PC-3 (cell line): ENCODE data around the gene PIP5K1C. TPM values are rescaled to one million over a fixed set of nuclear protein-coding genes. Genes with fewer than 3 reads are reported as not detected.

Experiments used
- ATAC-seq: fragments of 200-7000 bp; cut with Tn5 transposase; 2 replicates; pipeline ENCODE4 v1.9.1; 2020; ENCODE audit warnings: mild to moderate bottlenecking, moderate library complexity
- BruUV-seq: library from RNA; stranded (reverse); fragments of 400-500 nt; replicated peaks from 2 replicates; lab custom pipeline; 2021; lab: Mats Ljungman, UMichigan
- CTCF ChIA-PET: fragments of 300-600 bp; sonication (Branson Sonifier 250); formaldehyde crosslinking; loops from one replicate; lab custom pipeline; 2022; ENCODE audit warnings: antibody characterized with exemption; lab: Charles Lee
- POLR2A ChIA-PET: fragments of 300-600 bp; sonication (Branson Sonifier 250); formaldehyde crosslinking; loops from one replicate; lab custom pipeline; 2022; ENCODE audit warnings: antibody characterized with exemption; ENCODE audit not compliant: unreplicated experiment; lab: Charles Lee
- DNase-seq: peaks from one replicate; pipeline ENCODE4 v3.0.0-alpha.2; 2015
- H2AFZ ChIP-seq: fragments of 300-600 bp; sonication (generic); 2 replicates; pipeline ENCODE4 v1.6.0; 2016; ENCODE audit warnings: antibody characterized with exemption, low read length
- H3F3A ChIP-seq: fragments of 300-600 bp; sonication (generic); one replicate; pipeline ENCODE4 v1.6.0; 2017; ENCODE audit warnings: antibody characterized with exemption, low read length, control low read depth, mild to moderate bottlenecking; ENCODE audit not compliant: unreplicated experiment
- H3K27ac ChIP-seq: fragments of 300-600 bp; sonication (generic); 2 replicates; pipeline ENCODE4 v1.5.1; 2016; ENCODE audit warnings: mild to moderate bottlenecking, low read length
- H3K27me3 ChIP-seq: fragments of 300-600 bp; sonication (generic); 2 replicates; pipeline ENCODE4 v1.6.1; 2016; ENCODE audit warnings: low read length, mixed read lengths
- H3K36me3 ChIP-seq: fragments of 300-600 bp; sonication (generic); 2 replicates; pipeline ENCODE4 v1.6.1; 2016; ENCODE audit warnings: low read depth, mixed run types, low read length, mixed read lengths
- H3K4me1 ChIP-seq: fragments of 300-600 bp; sonication (generic); 2 replicates; pipeline ENCODE4 v1.5.1; 2016; ENCODE audit warnings: low read length; ENCODE audit not compliant: insufficient read depth
- H3K4me2 ChIP-seq: fragments of 300-600 bp; sonication (generic); 2 replicates; pipeline ENCODE4 v1.6.0; 2016; ENCODE audit warnings: low read length
- H3K4me3 ChIP-seq: fragments of 300-600 bp; sonication (generic); 2 replicates; pipeline ENCODE4 v1.5.1; 2016; ENCODE audit warnings: mild to moderate bottlenecking, low read length, mixed read lengths
- H3K79me2 ChIP-seq: fragments of 300-600 bp; sonication (generic); 2 replicates; pipeline ENCODE4 v1.6.1; 2017; ENCODE audit warnings: low read length, mixed read lengths
- H3K9ac ChIP-seq: fragments of 300-600 bp; sonication (generic); 2 replicates; pipeline ENCODE4 v1.6.0; 2016; ENCODE audit warnings: mild to moderate bottlenecking, low read length
- H3K9me2 ChIP-seq: fragments of 300-600 bp; sonication (generic); replicated peaks from 2 replicates; pipeline ENCODE4 v1.6.1; 2016; ENCODE audit warnings: mixed run types, low read length, mixed read lengths
- H3K9me3 ChIP-seq: fragments of 300-600 bp; sonication (generic); 2 replicates; pipeline ENCODE4 v1.6.1; 2016; ENCODE audit warnings: low read length, mixed read lengths
- H4K20me1 ChIP-seq: fragments of 300-600 bp; sonication (generic); 2 replicates; pipeline ENCODE4 v1.6.1; 2016; ENCODE audit warnings: low read length, mixed read lengths
- CTCF ChIP-seq: fragments of 300-600 bp; sonication (generic); conservative IDR thresholded peaks from 2 replicates; pipeline ENCODE4 v1.5.1; 2017; ENCODE audit warnings: antibody characterized with exemption, low read depth, mild to moderate bottlenecking, low read length
- EZH2 ChIP-seq: fragments of 300-600 bp; sonication (generic); IDR thresholded peaks from one replicate; pipeline ENCODE4 v1.6.1; 2017; ENCODE audit warnings: antibody characterized with exemption, mild to moderate bottlenecking, low read length; ENCODE audit not compliant: unreplicated experiment
- EZH2phosphoT487 ChIP-seq: fragments of 300-600 bp; sonication (generic); IDR thresholded peaks from 2 replicates; pipeline ENCODE4 v1.6.1; 2018; ENCODE audit warnings: mild to moderate bottlenecking, antibody characterized with exemption, low read length, borderline replicate concordance
- intact Hi-C: fragments of 100-400 bp; cut with micrococcal nuclease; formaldehyde crosslinking; loops from 2 replicates; pipeline ENCODE4 v1.9.0; 2023
- total RNA-seq: library from RNA; depleted of rRNA; stranded (reverse); fragments of >200 nt; gene quantifications from 2 replicates; pipeline ENCODE4 v1.2.3, GENCODE V29; 2014

PIP5K1C gene
- total RNA-seq, 1 experiment from 2014 or later: 16.1 TPM

- no peaks in the 10 kb centered on the region for H3K79me2 ChIP-seq
- ChIA-PET CTCF (no interaction called here), POLR2A (no interaction called here)
- no peaks in the 10 kb centered on the region for H3K27me3 ChIP-seq
- H3K9ac ChIP-seq: no peak overlapping the region
- no peak for ATAC-seq
- no peaks in the 10 kb centered on the region for H4K20me1 ChIP-seq
- H3K9me2 ChIP-seq: no peaks in the 10 kb centered on the region
- no peak overlapping the region for H2AFZ ChIP-seq
- BruUV-seq: no TSS peak
- H3K4me2 ChIP-seq: no peak overlapping the region
- DNase-seq: no peak
- H3K36me3 ChIP-seq: no peaks in the 10 kb centered on the region
- H3K4me1 ChIP-seq: no peaks in the 10 kb centered on the region
- TF ChIP-seq CTCF: no peak
- no peak for TF ChIP-seq EZH2
- no peak for TF ChIP-seq EZH2phosphoT487
- intact Hi-C loops: no loop called here
- no peak overlapping the region for H3K4me3 ChIP-seq
- H3F3A ChIP-seq: no peaks in the 10 kb centered on the region
- H3K9me3 ChIP-seq: no peaks in the 10 kb centered on the region
- H3K27ac ChIP-seq: no peak overlapping the region
Measured at GRCh38 chr19:3736106-3736724, 35.9 kb upstream of the PIP5K1C start.

GRCh38 chr19:3734310-3734600 is 34.0 kb upstream of the PIP5K1C start:
- no TSS peak for BruUV-seq
- DNase-seq: no peak
- TF ChIP-seq EZH2phosphoT487 (no peak), CTCF (no peak), EZH2 (no peak)
- Histone ChIP-seq H4K20me1 (no peaks in the 10 kb centered on the region), H2AFZ (no peak overlapping the region), H3K36me3 (no peaks in the 10 kb centered on the region), H3F3A (no peaks in the 10 kb centered on the region), H3K4me1 (no peaks in the 10 kb centered on the region), H3K9me2 (no peaks in the 10 kb centered on the region), H3K27ac (no peak overlapping the region), H3K79me2 (no peaks in the 10 kb centered on the region), H3K9ac (no peak overlapping the region), H3K27me3 (no peaks in the 10 kb centered on the region), H3K4me2 (no peak overlapping the region), H3K9me3 (no peaks in the 10 kb centered on the region), H3K4me3 (no peak overlapping the region)
- ATAC-seq: no peak
- ChIA-PET CTCF (no interaction called here), POLR2A (no interaction called here)
- intact Hi-C loops: no loop called here

- Histone ChIP-seq H2AFZ (no peak overlapping the region), H3K27me3 (no peaks in the 10 kb centered on the region), H3K4me1 (no peaks in the 10 kb centered on the region), H3K27ac (no peak overlapping the region), H3K36me3 (no peaks in the 10 kb centered on the region), H3K9me2 (no peaks in the 10 kb centered on the region), H3F3A (no peaks in the 10 kb centered on the region), H3K79me2 (no peaks in the 10 kb centered on the region), H3K9me3 (no peaks in the 10 kb centered on the region), H4K20me1 (no peaks in the 10 kb centered on the region), H3K4me3 (no peak overlapping the region), H3K9ac (no peak overlapping the region), H3K4me2 (no peak overlapping the region)
- POLR2A ChIA-PET: no interaction called here
- TF ChIP-seq CTCF (no peak), EZH2 (no peak), EZH2phosphoT487 (no peak)
- CTCF ChIA-PET: no interaction called here
- DNase-seq (no peak), ATAC-seq (no peak)
- BruUV-seq: no TSS peak
- intact Hi-C loops: no loop called here
Measured at GRCh38 chr19:3733549-3734309, 33.5 kb upstream of the PIP5K1C start.
